Measurements from ENCODE around the gene VAMP2.
A peak's percentile ranks its signal among the peaks of the same experiment; 100 is the strongest.

The VAMP2 gene

DNA sequence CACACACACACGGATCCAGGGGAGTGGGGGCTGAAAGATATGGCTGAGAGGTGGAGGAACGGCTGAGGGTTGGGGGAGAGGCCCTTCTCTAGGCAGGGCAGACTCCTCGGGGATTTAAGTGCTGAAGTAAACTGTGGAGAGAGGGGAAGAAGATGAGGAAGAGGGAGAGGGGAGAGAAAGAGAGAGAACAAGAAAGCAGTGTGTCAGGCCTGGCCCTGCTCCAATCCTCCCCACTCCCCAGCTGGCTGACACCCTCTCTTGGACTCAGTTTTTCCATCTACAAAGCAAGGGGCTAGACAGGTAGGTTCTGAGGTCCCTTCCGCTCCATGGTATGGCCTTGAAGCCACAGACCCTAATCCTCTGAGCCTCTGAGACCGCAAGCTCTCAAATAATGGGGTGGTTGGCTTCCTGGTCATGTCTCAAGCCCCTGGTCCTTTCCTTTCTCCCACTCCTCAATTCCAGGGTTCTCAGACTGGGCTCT, 2.0 kb downstream of the VAMP2 start:
- Histone ChIP-seq H3K4me3 (ENCODE audit: low read depth, low read length) (peak overlapping the region; percentile 97; the same call in 1 of the 2 replicates), H3K27me3 (ENCODE audit: insufficient read depth, low read length) (no peaks in the 10 kb centered on the region), H3K79me2 (ENCODE audit: control insufficient read depth, insufficient read depth, low read length, unreplicated experiment) (peaks cover 26% of the 10 kb centered on the region), H3K36me3 (ENCODE audit: insufficient read depth, low read length) (no peaks in the 10 kb centered on the region), H3K27ac (ENCODE audit: low read depth, low read length) (peak overlapping the region; percentile 89; the same call in 1 of the 2 replicates), H3K4me1 (ENCODE audit: control insufficient read depth, insufficient read depth, low read length, unreplicated experiment) (peaks cover 34% of the 10 kb centered on the region), H2AFZ (ENCODE audit: low read length, unreplicated experiment) (no peak overlapping the region)

DNA sequence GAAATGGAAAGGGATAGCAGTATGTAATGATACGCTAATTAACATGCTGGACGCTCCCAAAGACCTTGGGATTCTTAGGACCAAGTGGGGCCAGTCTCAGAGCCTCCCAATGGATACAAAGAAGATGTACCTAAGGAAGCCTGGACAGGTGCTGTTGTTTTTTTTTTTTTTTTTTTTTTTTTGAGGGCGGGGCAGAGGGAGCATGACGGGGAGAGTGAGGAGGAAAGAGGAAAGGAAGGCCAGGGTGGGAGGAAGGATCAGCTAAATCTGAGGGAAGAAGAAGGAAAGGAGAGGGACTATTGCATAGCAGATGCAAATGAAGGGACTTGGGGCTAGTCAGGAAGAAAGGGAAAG, 2.5 kb downstream of the VAMP2 start:
- H3K79me2 ChIP-seq (ENCODE audit: control insufficient read depth, insufficient read depth, low read length, unreplicated experiment): peaks cover 32% of the 10 kb centered on the region
- H3K4me1 ChIP-seq (ENCODE audit: control insufficient read depth, insufficient read depth, low read length, unreplicated experiment): peaks cover 34% of the 10 kb centered on the region

GRCh38 chr17:8159459-8160223, 3.1 kb downstream of the VAMP2 start:
- H3K36me3 ChIP-seq (ENCODE audit: insufficient read depth, low read length): no peaks in the 10 kb centered on the region
- no peak overlapping the region for H3K4me3 ChIP-seq (ENCODE audit: low read depth, low read length)
- peaks cover 32% of the 10 kb centered on the region for H3K4me1 ChIP-seq (ENCODE audit: control insufficient read depth, insufficient read depth, low read length, unreplicated experiment)
- no peak overlapping the region for H3K27ac ChIP-seq (ENCODE audit: low read depth, low read length)
- H3K27me3 ChIP-seq (ENCODE audit: insufficient read depth, low read length): no peaks in the 10 kb centered on the region
- peaks cover 38% of the 10 kb centered on the region for H3K79me2 ChIP-seq (ENCODE audit: control insufficient read depth, insufficient read depth, low read length, unreplicated experiment)
- no peak overlapping the region for H2AFZ ChIP-seq (ENCODE audit: low read length, unreplicated experiment)

More for the DNA sequence above, 2.5 kb downstream of the VAMP2 start:
- Histone ChIP-seq H3K27me3 (ENCODE audit: insufficient read depth, low read length) (no peaks in the 10 kb centered on the region), H3K27ac (ENCODE audit: low read depth, low read length) (no peak overlapping the region), H2AFZ (ENCODE audit: low read length, unreplicated experiment) (no peak overlapping the region), H3K36me3 (ENCODE audit: insufficient read depth, low read length) (no peaks in the 10 kb centered on the region), H3K4me3 (ENCODE audit: low read depth, low read length) (no peak overlapping the region)

DNA sequence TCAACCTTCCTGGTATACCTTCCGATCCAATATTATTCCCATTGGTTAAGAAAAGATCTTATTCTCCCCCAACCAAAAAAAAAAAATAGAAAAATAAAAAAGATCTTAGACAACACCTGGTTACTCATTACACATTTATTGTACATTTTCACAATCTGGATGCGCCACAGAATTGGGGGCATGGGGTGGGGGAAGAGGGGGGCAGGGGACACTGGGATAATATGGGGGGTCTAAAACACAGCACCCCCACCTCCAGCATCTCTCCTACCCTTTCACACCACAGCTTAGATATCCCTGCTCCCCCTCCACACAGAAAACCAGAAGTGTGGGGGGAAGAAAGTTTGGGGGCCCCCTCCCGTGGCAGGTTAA, 3.7 kb downstream of the VAMP2 start:
- Histone ChIP-seq H3K27ac (ENCODE audit: low read depth, low read length) (no peak overlapping the region), H3K27me3 (ENCODE audit: insufficient read depth, low read length) (no peaks in the 10 kb centered on the region), H3K4me3 (ENCODE audit: low read depth, low read length) (no peak overlapping the region), H3K36me3 (ENCODE audit: insufficient read depth, low read length) (no peaks in the 10 kb centered on the region), H3K79me2 (ENCODE audit: control insufficient read depth, insufficient read depth, low read length, unreplicated experiment) (peaks cover 40% of the 10 kb centered on the region), H3K4me1 (ENCODE audit: control insufficient read depth, insufficient read depth, low read length, unreplicated experiment) (peaks cover 27% of the 10 kb centered on the region), H2AFZ (ENCODE audit: low read length, unreplicated experiment) (no peak overlapping the region)

GRCh38 chr17:8158267-8159031, 4.3 kb downstream of the VAMP2 start:
- H2AFZ ChIP-seq (ENCODE audit: low read length, unreplicated experiment): no peak overlapping the region
- H3K27me3 ChIP-seq (ENCODE audit: insufficient read depth, low read length): no peaks in the 10 kb centered on the region
- H3K36me3 ChIP-seq (ENCODE audit: insufficient read depth, low read length): no peaks in the 10 kb centered on the region
- H3K4me3 ChIP-seq (ENCODE audit: low read depth, low read length): peak overlapping the region; percentile 28; the same call in 1 of the 2 replicates
- H3K27ac ChIP-seq (ENCODE audit: low read depth, low read length): peak overlapping the region; percentile 92
- peaks cover 26% of the 10 kb centered on the region for H3K4me1 ChIP-seq (ENCODE audit: control insufficient read depth, insufficient read depth, low read length, unreplicated experiment)
- H3K79me2 ChIP-seq (ENCODE audit: control insufficient read depth, insufficient read depth, low read length, unreplicated experiment): peaks cover 40% of the 10 kb centered on the region

DNA sequence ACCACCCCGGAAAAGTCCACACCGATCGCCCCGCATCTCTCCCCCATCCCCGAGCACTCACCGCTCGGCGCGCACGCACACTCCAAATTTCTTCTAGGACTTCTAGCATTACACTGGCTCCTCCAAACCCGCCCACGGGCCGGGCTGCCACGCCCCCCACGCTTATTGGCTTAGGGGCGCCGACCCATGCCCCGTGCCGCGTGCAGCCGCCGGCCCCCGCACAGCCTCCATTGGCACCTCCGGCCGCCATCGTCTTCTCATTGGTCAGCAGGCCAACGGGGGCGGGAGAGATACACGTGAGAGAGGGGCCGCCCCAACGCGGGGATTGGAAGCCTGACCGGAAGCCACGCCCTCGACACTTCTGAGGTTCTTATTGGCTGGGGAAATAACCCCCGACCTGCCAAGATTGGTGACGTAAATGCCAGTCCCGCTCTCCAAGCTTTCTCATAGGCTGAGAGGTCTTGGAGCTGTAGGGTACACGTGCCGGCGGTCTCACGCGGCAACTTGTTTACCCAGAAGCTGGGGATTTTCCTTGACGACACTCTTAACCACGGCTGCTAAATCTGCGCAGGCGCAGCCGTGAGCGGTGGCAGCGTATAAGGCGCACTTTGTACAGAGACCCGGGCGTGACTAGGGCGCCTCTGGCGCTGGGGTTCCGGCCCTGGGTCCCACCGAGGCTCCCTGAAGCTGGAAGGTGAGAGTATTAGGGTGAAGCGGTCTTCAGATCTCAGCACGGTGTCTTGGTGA, 6.3 kb downstream of the VAMP2 start:
- Histone ChIP-seq H3K79me2 (ENCODE audit: control insufficient read depth, insufficient read depth, low read length, unreplicated experiment) (peaks cover 44% of the 10 kb centered on the region), H3K27ac (ENCODE audit: low read depth, low read length) (peak overlapping the region; percentile 99), H3K4me3 (ENCODE audit: low read depth, low read length) (peak overlapping the region; percentile 99), H2AFZ (ENCODE audit: low read length, unreplicated experiment) (no peak overlapping the region), H3K4me1 (ENCODE audit: control insufficient read depth, insufficient read depth, low read length, unreplicated experiment) (peaks cover 26% of the 10 kb centered on the region), H3K27me3 (ENCODE audit: insufficient read depth, low read length) (no peaks in the 10 kb centered on the region), H3K36me3 (ENCODE audit: insufficient read depth, low read length) (peaks cover 2% of the 10 kb centered on the region; the same call in 1 of the 2 replicates)

- peak overlapping the region; percentile 99 for H3K27ac ChIP-seq (ENCODE audit: low read depth, low read length)
- peak overlapping the region; percentile 99 for H3K4me3 ChIP-seq (ENCODE audit: low read depth, low read length)
- no peak overlapping the region for H2AFZ ChIP-seq (ENCODE audit: low read length, unreplicated experiment)
- no peaks in the 10 kb centered on the region for H3K27me3 ChIP-seq (ENCODE audit: insufficient read depth, low read length)
- peaks cover 44% of the 10 kb centered on the region for H3K79me2 ChIP-seq (ENCODE audit: control insufficient read depth, insufficient read depth, low read length, unreplicated experiment)
- peaks cover 23% of the 10 kb centered on the region for H3K4me1 ChIP-seq (ENCODE audit: control insufficient read depth, insufficient read depth, low read length, unreplicated experiment)
- peaks cover 3% of the 10 kb centered on the region; the same call in 1 of the 2 replicates for H3K36me3 ChIP-seq (ENCODE audit: insufficient read depth, low read length)
Observed at GRCh38 chr17:8155996-8156245, 6.8 kb downstream of the VAMP2 start.

DNA sequence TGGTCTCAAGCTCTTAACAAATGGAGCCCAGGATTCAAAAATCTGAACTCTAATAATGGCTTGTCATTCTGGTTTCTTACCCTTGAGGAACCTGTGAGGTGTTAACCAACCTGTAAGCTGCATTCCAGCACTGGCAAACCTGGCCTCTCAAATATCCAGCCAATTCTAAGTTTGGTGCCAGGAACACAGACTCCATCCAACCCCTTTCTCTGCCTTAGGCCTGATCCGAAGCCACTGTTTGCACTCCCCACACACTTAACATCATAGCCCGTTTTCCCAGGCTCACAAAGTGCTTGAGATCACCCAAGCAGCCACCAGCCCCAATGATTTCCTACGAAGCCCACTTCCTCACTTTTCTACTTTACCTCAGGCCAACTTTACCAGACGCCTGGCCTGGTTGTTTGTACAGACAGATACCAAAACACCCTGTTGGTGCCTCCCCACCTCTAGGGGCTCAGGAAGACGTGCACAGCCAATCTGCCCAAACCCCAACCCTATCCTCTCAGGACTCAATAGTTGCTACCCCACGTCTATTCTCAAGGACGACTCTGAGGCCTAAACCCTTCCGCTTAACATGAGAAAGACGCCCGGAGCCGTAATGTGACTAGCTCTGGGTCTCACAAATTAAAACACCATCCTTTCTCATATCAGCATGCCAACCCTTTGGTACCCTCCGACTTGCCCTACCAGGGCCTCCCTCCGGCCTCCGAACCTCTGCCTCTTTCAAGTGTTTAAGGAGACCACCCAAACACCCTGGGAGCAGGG, 7.3 kb downstream of the VAMP2 start:
- H3K4me1 ChIP-seq (ENCODE audit: control insufficient read depth, insufficient read depth, low read length, unreplicated experiment): peaks cover 26% of the 10 kb centered on the region
- H3K79me2 ChIP-seq (ENCODE audit: control insufficient read depth, insufficient read depth, low read length, unreplicated experiment): peaks cover 47% of the 10 kb centered on the region
- H3K27ac ChIP-seq (ENCODE audit: low read depth, low read length): peak overlapping the region; percentile 99
- H2AFZ ChIP-seq (ENCODE audit: low read length, unreplicated experiment): no peak overlapping the region
- H3K27me3 ChIP-seq (ENCODE audit: insufficient read depth, low read length): no peaks in the 10 kb centered on the region
- H3K4me3 ChIP-seq (ENCODE audit: low read depth, low read length): peak overlapping the region; percentile 99
- H3K36me3 ChIP-seq (ENCODE audit: insufficient read depth, low read length): peaks cover 8% of the 10 kb centered on the region; the same call in 1 of the 2 replicates

DNA sequence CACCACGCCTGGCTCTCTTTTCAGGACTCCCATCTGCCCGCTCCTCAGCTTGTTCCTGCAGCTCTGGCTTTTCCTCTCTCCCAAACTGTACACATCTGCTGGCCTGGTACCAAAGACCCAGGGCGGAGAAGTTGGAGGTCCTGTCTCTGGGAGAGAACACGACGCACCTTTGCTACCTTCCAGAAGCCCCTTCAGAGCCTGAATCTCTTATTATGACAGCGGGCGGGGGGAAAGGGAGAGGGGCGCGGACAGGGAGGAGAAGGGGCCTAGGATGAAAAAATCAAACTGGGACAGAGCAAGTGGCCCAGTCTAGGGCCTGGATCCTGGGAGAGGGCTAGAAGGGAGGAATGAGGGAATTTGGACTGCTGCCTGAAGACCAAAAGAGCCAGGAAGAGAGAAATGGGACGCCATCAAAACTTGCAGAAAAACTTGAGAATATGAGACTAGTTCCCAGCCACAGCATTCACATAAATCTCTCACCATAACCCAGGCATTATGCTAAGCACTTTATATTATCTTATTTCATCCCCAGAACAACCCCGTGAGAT, 8.1 kb downstream of the VAMP2 start:
- H3K27me3 ChIP-seq (ENCODE audit: insufficient read depth, low read length): no peaks in the 10 kb centered on the region
- peak overlapping the region; percentile 99 for H3K27ac ChIP-seq (ENCODE audit: low read depth, low read length)
- H3K79me2 ChIP-seq (ENCODE audit: control insufficient read depth, insufficient read depth, low read length, unreplicated experiment): peaks cover 54% of the 10 kb centered on the region
- H3K36me3 ChIP-seq (ENCODE audit: insufficient read depth, low read length): peaks cover 14% of the 10 kb centered on the region; the same call in 1 of the 2 replicates
- peak overlapping the region; percentile 99 for H3K4me3 ChIP-seq (ENCODE audit: low read depth, low read length)
- peaks cover 27% of the 10 kb centered on the region for H3K4me1 ChIP-seq (ENCODE audit: control insufficient read depth, insufficient read depth, low read length, unreplicated experiment)
- no peak overlapping the region for H2AFZ ChIP-seq (ENCODE audit: low read length, unreplicated experiment)
